Heart left ventricle (tissue), 16 donors: ENCODE data around the gene COL23A1. TPM values are rescaled to one million over a fixed set of nuclear protein-coding genes. Genes with fewer than 3 reads are reported as not detected.

Experiments
- ATAC-seq, 4 donors: fragments of 200-7000 bp; cut with Tn5 transposase; one replicate each; pipeline ENCODE4 v1.9.1; 2020 to 2022; ENCODE audit warnings: moderate library complexity in 4 of 4, mild to moderate bottlenecking in 3 of 4, moderate number of reproducible peaks in 1 of 4
- DNase-seq, 5 donors: peaks; one replicate each; pipeline ENCODE4 v3.0.0-alpha.2; 2020
- H3K27ac ChIP-seq, 12 donors: fragments of 200-600 bp; sonication (generic) in 4 of 12; one replicate each; pipeline versions ENCODE4 v1.5.0 to v1.8.0; 2016 to 2022; ENCODE audit warnings: mild to moderate bottlenecking in 2 of 12
- H3K27me3 ChIP-seq, 9 donors: fragments of 200-600 bp; sonication (generic) in 2 of 9; one replicate each; pipeline versions ENCODE4 v1.5.1 to v1.8.0; 2016 to 2022; ENCODE audit warnings: mild to moderate bottlenecking in 3 of 9
- H3K36me3 ChIP-seq, 9 donors: fragments of 200-600 bp; sonication (generic) in 2 of 9; one replicate each; pipeline versions ENCODE4 v1.5.0 to v1.8.0; 2018 to 2022; ENCODE audit warnings: mild to moderate bottlenecking in 2 of 9
- H3K4me1 ChIP-seq, 12 donors: fragments of 200-600 bp; sonication (generic) in 4 of 12; one replicate each; pipeline versions ENCODE4 v1.5.0 to v1.8.0; 2016 to 2022; ENCODE audit warnings: mild to moderate bottlenecking in 3 of 12
- H3K4me3 ChIP-seq, 12 donors: fragments of 200-600 bp; sonication (generic) in 4 of 12; one replicate each; pipeline versions ENCODE4 v1.5.0 to v1.8.0; 2017 to 2022; ENCODE audit warnings: mild to moderate bottlenecking in 9 of 12, moderate library complexity in 4 of 12
- H3K9me3 ChIP-seq, 12 donors: fragments of 200-600 bp; sonication (generic) in 4 of 12; one replicate each; pipeline versions ENCODE4 v1.5.0 to v1.8.0; 2016 to 2022; ENCODE audit warnings: mild to moderate bottlenecking in 1 of 12
- POLR2A ChIP-seq, 2 donors: fragments of 450-650 bp; IDR thresholded peaks; one replicate each; pipeline ENCODE4 v1.6.1; 2017; ENCODE audit warnings: antibody characterized with exemption in 2 of 2, mild to moderate bottlenecking in 2 of 2, moderate library complexity in 2 of 2
- whole genome bisulfite sequencing, 4 donors: extraction: QIAGEN DNeasy Blood & Tissue Kit in 2 of 4; methylation state at CpG; one replicate each; pipeline versions ENCODE4 v1.1.5 to v1.1.7; 2013 to 2018; 5-methylcytosine and 5-hydroxymethylcytosine counted together
- intact Hi-C, 10 donors: fragments of 100-400 bp; cut with DNase I; formaldehyde crosslinking; loops; one replicate each; pipeline versions ENCODE4 v1.11.1 to v1.14.2; 2022
- polyA plus RNA-seq, 2 donors: library from polyadenylated mRNA; stranded (reverse); fragments of 200-250 nt; gene quantifications; one replicate each; pipeline ENCODE4 v1.2.3, GENCODE V29; 2013
- total RNA-seq, 9 donors: library from RNA; depleted of rRNA in 2 of 9; stranded (reverse); fragments of >200 nt in 2 of 9; fragmentation: NEBNext Ultra II Directional in 3 of 9; extraction: Animal tissue kit (Norgen Biotek cat#: 25700) in 3 of 9; gene quantifications; one replicate each; pipeline versions ENCODE4 v1.1.0 to v1.2.4, GENCODE V29; 2016 to 2023
- TF ChIP-seq, protein P1 (sequence below), 12 donors: fragments of 200-600 bp; sonication (generic) in 4 of 12; IDR thresholded peaks; one replicate each; pipeline versions ENCODE4 v1.5.0 to v1.8.0; 2018 to 2022; ENCODE audit warnings: antibody characterized with exemption in 12 of 12, mild to moderate bottlenecking in 5 of 12
- donor health status: ischemic (EF 13 %, LVEDD 7.1; RV severe dilation, severe dysfunction).
- donor health status: healthy with polysubstance abuse.
- donor health status: DM: no; HTN: yes; CAD: no.
- donor health status: DM: no; HTN: no; CAD: no.
- donor health status: ischemic (EF 25% LVEDD 6.9; RV normal size, moderate dysfunction).
- donor health status: ischemic (EF 25% LVEDD 5.7; RV mildly dilated, moderate dysfunction).
- donor health status: healthy.
- donor health status: DM: yes; HTN: yes; CAD: no.
- donor health status: ischemic (EF 35%, LVEDD 5.7; RV mildly dilated, moderate dysfunction).
- donor health status: nonischemic (EF 11% LVEDD 7.7; RV severe dilation, severe dysfunction).
- donor health status: DM: yes; HTN: yes; CAD: no.
- donor health status: PGD.
- donor health status: ischemic (EF 29% LVEDD 5.4; RV normal size, mild dysfunction).
- donor health status: nonischemic (EF 23%, LVEDD 6.1; RV moderate dilation, normal function).

COL23A1 gene
- total and polyA plus RNA-seq, 11 donors = 6.0 to 33.0 (median 18.8) TPM

DNA sequence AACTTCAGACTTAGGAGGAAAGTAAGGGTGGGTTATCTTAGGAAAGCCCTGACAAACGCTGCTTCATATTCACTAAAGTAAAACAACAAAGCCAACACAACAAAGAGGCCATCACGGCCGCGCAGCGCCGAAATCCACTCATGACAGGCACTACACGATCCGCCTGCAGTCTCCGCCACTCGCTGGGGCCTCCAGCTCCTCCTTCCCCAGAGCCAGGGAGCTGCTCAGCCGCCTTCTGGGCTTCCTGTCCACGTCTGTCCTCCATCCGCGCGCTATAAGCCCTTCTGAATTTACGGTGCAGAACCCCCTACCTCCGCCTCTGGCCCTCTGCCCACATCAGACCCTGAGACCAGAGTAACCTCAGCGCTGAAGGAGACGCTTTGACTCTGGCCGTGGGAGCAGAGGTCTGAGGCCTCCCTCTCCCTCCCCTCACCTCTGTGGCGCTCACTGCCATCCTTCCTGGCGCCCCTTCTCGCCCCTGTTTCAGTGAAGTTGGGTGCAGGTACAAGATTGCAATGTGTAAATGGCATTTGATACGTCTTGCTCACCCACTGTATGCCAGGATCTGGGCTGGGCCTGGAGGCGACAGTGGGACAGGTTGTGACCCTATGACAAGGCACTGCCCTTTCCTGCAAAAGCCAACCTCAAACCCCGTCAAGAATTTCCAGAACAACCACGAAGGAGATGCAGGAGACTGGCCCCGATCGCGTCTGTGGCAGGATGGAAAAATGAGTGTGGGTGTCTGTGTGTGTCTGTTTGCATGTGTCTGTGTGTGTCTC is 282.7 kb downstream of the COL23A1 start:
- TF ChIP-seq, protein P1, sequence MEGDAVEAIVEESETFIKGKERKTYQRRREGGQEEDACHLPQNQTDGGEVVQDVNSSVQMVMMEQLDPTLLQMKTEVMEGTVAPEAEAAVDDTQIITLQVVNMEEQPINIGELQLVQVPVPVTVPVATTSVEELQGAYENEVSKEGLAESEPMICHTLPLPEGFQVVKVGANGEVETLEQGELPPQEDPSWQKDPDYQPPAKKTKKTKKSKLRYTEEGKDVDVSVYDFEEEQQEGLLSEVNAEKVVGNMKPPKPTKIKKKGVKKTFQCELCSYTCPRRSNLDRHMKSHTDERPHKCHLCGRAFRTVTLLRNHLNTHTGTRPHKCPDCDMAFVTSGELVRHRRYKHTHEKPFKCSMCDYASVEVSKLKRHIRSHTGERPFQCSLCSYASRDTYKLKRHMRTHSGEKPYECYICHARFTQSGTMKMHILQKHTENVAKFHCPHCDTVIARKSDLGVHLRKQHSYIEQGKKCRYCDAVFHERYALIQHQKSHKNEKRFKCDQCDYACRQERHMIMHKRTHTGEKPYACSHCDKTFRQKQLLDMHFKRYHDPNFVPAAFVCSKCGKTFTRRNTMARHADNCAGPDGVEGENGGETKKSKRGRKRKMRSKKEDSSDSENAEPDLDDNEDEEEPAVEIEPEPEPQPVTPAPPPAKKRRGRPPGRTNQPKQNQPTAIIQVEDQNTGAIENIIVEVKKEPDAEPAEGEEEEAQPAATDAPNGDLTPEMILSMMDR (IDR thresholded peaks at IDR 0.05) = no peak
- no peak for TF ChIP-seq POLR2A (IDR thresholded peaks at IDR 0.05)
- WGBS, 4 donors = 81 to 83% (median 82%) methylated on average over 30 of the region's 30 CpGs
- H3K27ac ChIP-seq = no peak overlapping the region
- no peak overlapping the region for H3K4me3 ChIP-seq
- ATAC-seq (no peak), DNase-seq (no peak)
- H3K4me1 ChIP-seq = no peaks in the 10 kb centered on the region
- no peaks in the 10 kb centered on the region for H3K36me3 ChIP-seq
- no peaks in the 10 kb centered on the region for H3K27me3 ChIP-seq
- H3K9me3 ChIP-seq = no peaks in the 10 kb centered on the region
- intact Hi-C loops = no loop called here

DNA sequence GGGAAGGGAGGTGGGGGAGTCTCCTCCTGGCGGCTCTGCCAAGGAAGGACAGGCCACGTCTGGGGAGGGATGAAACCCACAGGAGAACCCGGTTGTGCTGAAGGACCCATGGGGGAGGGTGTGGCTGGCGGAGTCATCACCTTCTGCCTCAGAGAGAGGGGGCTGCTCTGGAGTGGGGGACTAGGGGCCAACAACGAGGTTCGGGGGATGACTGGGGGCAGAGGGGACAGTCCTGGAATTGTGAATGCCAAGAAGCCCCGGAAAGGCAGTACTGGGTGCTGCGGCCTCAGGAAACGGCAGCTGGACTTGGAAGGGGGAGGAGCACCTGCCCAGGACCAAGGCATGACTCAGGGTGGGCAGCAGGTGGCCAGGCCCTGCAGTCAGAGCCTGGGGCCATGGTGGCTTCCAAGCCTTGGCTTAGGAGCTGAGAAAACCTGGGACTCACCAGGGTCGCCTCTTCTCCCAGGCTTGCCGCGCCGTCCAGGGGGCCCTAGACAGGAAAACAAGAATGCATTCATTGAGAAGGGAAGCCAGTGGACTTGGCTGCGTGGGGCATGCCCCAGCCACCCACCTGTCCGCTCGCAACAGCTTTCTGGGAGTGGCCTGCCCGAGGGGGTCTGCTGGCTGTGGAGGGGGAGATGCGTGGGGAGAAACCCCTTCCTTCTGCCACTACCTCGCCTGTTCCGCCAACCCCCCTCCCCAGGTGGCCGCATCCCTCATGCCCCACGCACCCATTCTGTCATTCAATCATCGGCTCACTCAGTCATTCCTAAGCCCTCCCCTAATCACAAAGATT is 283.6 kb downstream of the COL23A1 start:
- ATAC-seq (no peak), DNase-seq (no peak)
- TF ChIP-seq, protein P1 (IDR thresholded peaks at IDR 0.05) = no peak
- TF ChIP-seq POLR2A (IDR thresholded peaks at IDR 0.05) = no peak
- no peaks in the 10 kb centered on the region for H3K4me1 ChIP-seq
- intact Hi-C loops = no loop called here
- no peak overlapping the region for H3K4me3 ChIP-seq
- H3K36me3 ChIP-seq = no peaks in the 10 kb centered on the region
- no peaks in the 10 kb centered on the region for H3K9me3 ChIP-seq
- 74 to 80% (median 78%) methylated on average over 22 to 23 of the region's 23 CpGs for WGBS, 4 donors
- no peaks in the 10 kb centered on the region for H3K27me3 ChIP-seq
- no peak overlapping the region for H3K27ac ChIP-seq

DNA sequence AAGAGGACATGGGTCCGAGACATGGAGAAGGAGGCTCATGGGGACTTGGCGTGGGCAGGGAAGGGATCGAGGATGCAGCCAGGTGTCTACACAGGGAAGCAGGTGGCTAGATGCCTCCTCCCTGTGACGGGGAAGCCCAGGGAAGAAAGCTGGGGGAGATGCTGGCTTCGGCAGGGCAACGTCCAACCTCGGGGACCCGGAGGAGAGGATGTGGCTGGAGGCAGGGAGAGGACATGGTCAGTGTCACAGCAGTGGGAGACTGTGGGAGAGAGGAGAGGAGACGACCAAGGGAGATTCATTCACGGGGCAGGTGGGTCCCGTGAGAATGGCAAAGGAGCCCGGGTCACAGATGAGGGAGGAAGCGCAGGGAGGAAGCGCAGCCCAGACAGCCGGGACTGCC is 284.4 kb downstream of the COL23A1 start:
- H3K4me3 ChIP-seq = no peak overlapping the region
- ATAC-seq = no peak
- no peaks in the 10 kb centered on the region for H3K9me3 ChIP-seq
- DNase-seq = no peak
- no peaks in the 10 kb centered on the region for H3K36me3 ChIP-seq
- WGBS, 4 donors = 75 to 81% (median 79%) methylated on average over 15 of the region's 15 CpGs
- no peaks in the 10 kb centered on the region for H3K4me1 ChIP-seq
- no peaks in the 10 kb centered on the region for H3K27me3 ChIP-seq
- intact Hi-C loops = no loop called here
- H3K27ac ChIP-seq = no peak overlapping the region
- TF ChIP-seq, protein P1 (IDR thresholded peaks at IDR 0.05) = no peak
- TF ChIP-seq POLR2A (IDR thresholded peaks at IDR 0.05) = no peak
